Pancreas (tissue), 10 donors: ENCODE measurements around the gene GULP1. TPM values are rescaled to one million over a fixed set of nuclear protein-coding genes. Genes with fewer than 3 reads are reported as not detected.

Source experiments
- ATAC-seq, 4 donors: fragments of 200-7000 bp; cut with Tn5 transposase; one replicate each; pipeline versions ENCODE4 v1.8.0 to v1.9.1; 2020; ENCODE audit warnings: mild to moderate bottlenecking in 4 of 4, moderate library complexity in 4 of 4
- DNase-seq, 6 donors: peaks; one replicate each; pipeline ENCODE4 v3.0.0-alpha.2; 2020
- FAIRE-seq: peaks from 2 replicates; lab custom pipeline; 2012; peaks lifted over from hg19 to GRCh38; lab: Jason Lieb, UNC
- H3K27ac ChIP-seq, 4 donors: fragments of 200-600 bp; sonication (generic); 1 replicate in 3 of 4; 2 replicates in 1 of 4; pipeline versions ENCODE4 v1.5.0 to v1.8.0; 2020
- H3K27me3 ChIP-seq, 4 donors: fragments of 200-600 bp; one replicate each; pipeline ENCODE4 v1.8.0; 2021
- H3K36me3 ChIP-seq, 3 donors: fragments of 200-600 bp; sonication (generic) in 1 of 3; one replicate each; pipeline versions ENCODE4 v1.5.0 to v1.8.0; 2020 to 2021
- H3K4me1 ChIP-seq, 3 donors: fragments of 200-600 bp; one replicate each; pipeline ENCODE4 v1.8.0; 2021
- H3K4me3 ChIP-seq, 4 donors: fragments of 200-600 bp; sonication (generic) in 2 of 4; one replicate each; pipeline versions ENCODE4 v1.5.0 to v1.8.0; 2020 to 2021
- H3K9me3 ChIP-seq, 4 donors: fragments of 200-600 bp; one replicate each; pipeline ENCODE4 v1.8.0; 2021
- CTCF ChIP-seq, 4 donors: fragments of 200-600 bp; sonication (generic) in 3 of 4; IDR thresholded peaks; one replicate each; pipeline versions ENCODE4 v1.5.0 to v1.8.0; 2021; ENCODE audit warnings: antibody characterized with exemption in 4 of 4
- WGBS, 2 donors: extraction: QIAGEN DNeasy Blood & Tissue Kit; methylation state at CpG; one replicate each; pipeline ENCODE4 v1.1.7; 2013; 5-methylcytosine and 5-hydroxymethylcytosine counted together
- intact Hi-C, 3 donors: fragments of 100-400 bp; cut with DNase I; formaldehyde crosslinking; loops; one replicate each; pipeline versions ENCODE4 v1.11.1 to v1.14.2; 2022
- polyA plus RNA-seq, 2 donors: library from polyadenylated mRNA; stranded (reverse); fragments of 200-250 nt; gene quantifications; one replicate each; pipeline ENCODE4 v1.2.3, GENCODE V29; 2013
- total RNA-seq, 6 donors: library from RNA; stranded (reverse); fragmentation: NEBNext Ultra II Directional in 4 of 6; extraction: Animal tissue kit (Norgen Biotek cat#: 25700) in 4 of 6; gene quantifications; one replicate each; pipeline versions ENCODE4 v1.2.1 to v1.2.4, GENCODE V29; 2021 to 2023
- donor health status: healthy with polysubstance abuse.
- donor health status: DM: no; HTN: no; CAD: no; lungs with moderate emphysema.
- donor health status: DM: no; HTN: no; CAD: no.
- donor health status: control.
- donor health status: control.
- donor health status: Bipolar disorder and iron deficiency.
- donor health status: DM: yes; HTN: yes; CAD: no.
- donor health status: DM: no; HTN: no; CAD: no.
- donor health status: DM: no; HTN: no; CAD: no.
- donor health status: DM: yes; HTN: yes; CAD: no.

The GULP1 gene
- total and polyA plus RNA-seq, 8 donors, result 5.4 to 35.7 (median 17.5) TPM

- Histone ChIP-seq H3K4me3 (no peak overlapping the region), H3K27me3 (no peaks in the 10 kb centered on the region), H3K9me3 (no peaks in the 10 kb centered on the region), H3K36me3 (no peaks in the 10 kb centered on the region), H3K27ac (no peak overlapping the region), H3K4me1 (no peaks in the 10 kb centered on the region)
- 91 to 94% methylated on average over 5 of the region's 5 CpGs for WGBS, 2 donors
- DNase-seq, result peak in 1 of 6 donors; percentile 50
- FAIRE-seq, result no peak
- no peak for TF ChIP-seq CTCF (IDR thresholded peaks at IDR 0.05)
- no peak for ATAC-seq
- intact Hi-C loops, result no loop called here
Measured at GRCh38 chr2:188404341-188405004, 112.8 kb downstream of the GULP1 start.

GRCh38 chr2:188406414-188406813, 114.7 kb downstream of the GULP1 start:
- ATAC-seq (no peak), FAIRE-seq (no peak)

GRCh38 chr2:188410504-188411235, 119.0 kb downstream of the GULP1 start:
- DNase-seq, result no peak
- FAIRE-seq, result no peak
- intact Hi-C loops, result no loop called here
- Histone ChIP-seq H3K36me3 (no peaks in the 10 kb centered on the region), H3K4me1 (peaks cover 7 to 13% (median 10%) of the 10 kb centered on the region in 3 donors), H3K9me3 (no peaks in the 10 kb centered on the region), H3K27ac (no peak overlapping the region), H3K27me3 (no peaks in the 10 kb centered on the region), H3K4me3 (no peak overlapping the region)
- no peak for ATAC-seq
- 82 to 87% methylated on average over 5 of the region's 5 CpGs for WGBS, 2 donors
- no peak for TF ChIP-seq CTCF (IDR thresholded peaks at IDR 0.05)

More at GRCh38 chr2:188406414-188406813, 114.7 kb downstream of the GULP1 start:
- H3K27me3 ChIP-seq, result no peaks in the 10 kb centered on the region
- intact Hi-C loops, result no loop called here
- whole genome bisulfite sequencing, 2 donors, result 98% methylated on average over 1 of the region's 1 CpG
- H3K36me3 ChIP-seq, result no peaks in the 10 kb centered on the region
- H3K4me3 ChIP-seq, result no peak overlapping the region
- H3K4me1 ChIP-seq, result no peaks in the 10 kb centered on the region
- no peak for TF ChIP-seq CTCF (IDR thresholded peaks at IDR 0.05)
- no peak overlapping the region for H3K27ac ChIP-seq
- no peak for DNase-seq
- H3K9me3 ChIP-seq, result no peaks in the 10 kb centered on the region

- no peak for DNase-seq
- no peak for ATAC-seq
- H3K4me1 ChIP-seq, result peaks cover 17 to 24% (median 17%) of the 10 kb centered on the region in 3 donors
- 96 to 97% methylated on average over 6 of the region's 6 CpGs for WGBS, 2 donors
- no peak for FAIRE-seq
- no peak for TF ChIP-seq CTCF (IDR thresholded peaks at IDR 0.05)
- H3K9me3 ChIP-seq, result no peaks in the 10 kb centered on the region
- intact Hi-C loops, result no loop called here
- H3K27me3 ChIP-seq, result no peaks in the 10 kb centered on the region
- no peaks in the 10 kb centered on the region for H3K36me3 ChIP-seq
- no peak overlapping the region for H3K4me3 ChIP-seq
- no peak overlapping the region for H3K27ac ChIP-seq
Measured at GRCh38 chr2:188412190-188412589, 120.5 kb downstream of the GULP1 start.

GRCh38 chr2:188414411-188414810, 122.7 kb downstream of the GULP1 start:
- 18 to 33% methylated on average over 2 of the region's 2 CpGs for WGBS, 2 donors
- peak in 3 of 4 donors; percentile 53 to 68 (median 61) for ATAC-seq
- Histone ChIP-seq H3K4me1 (peaks cover 17 to 24% (median 17%) of the 10 kb centered on the region in 3 donors), H3K36me3 (no peaks in the 10 kb centered on the region), H3K4me3 (no peak overlapping the region), H3K27ac (no peak overlapping the region), H3K27me3 (no peaks in the 10 kb centered on the region), H3K9me3 (no peaks in the 10 kb centered on the region)
- TF ChIP-seq CTCF (IDR thresholded peaks at IDR 0.05), result no peak
- DNase-seq, result no peak
- intact Hi-C loops, result no loop called here
- FAIRE-seq, result no peak
